Dedifferentiated amniotic fluid mesenchymal stem cell (primary cell): Measurements from ENCODE around the gene TMEM235.

Experiments
- DNase-seq: peaks from one replicate; pipeline ENCODE4 v3.0.0-alpha.2; 2016; ENCODE audit errors: extremely low spot score

TMEM235 gene

DNA sequence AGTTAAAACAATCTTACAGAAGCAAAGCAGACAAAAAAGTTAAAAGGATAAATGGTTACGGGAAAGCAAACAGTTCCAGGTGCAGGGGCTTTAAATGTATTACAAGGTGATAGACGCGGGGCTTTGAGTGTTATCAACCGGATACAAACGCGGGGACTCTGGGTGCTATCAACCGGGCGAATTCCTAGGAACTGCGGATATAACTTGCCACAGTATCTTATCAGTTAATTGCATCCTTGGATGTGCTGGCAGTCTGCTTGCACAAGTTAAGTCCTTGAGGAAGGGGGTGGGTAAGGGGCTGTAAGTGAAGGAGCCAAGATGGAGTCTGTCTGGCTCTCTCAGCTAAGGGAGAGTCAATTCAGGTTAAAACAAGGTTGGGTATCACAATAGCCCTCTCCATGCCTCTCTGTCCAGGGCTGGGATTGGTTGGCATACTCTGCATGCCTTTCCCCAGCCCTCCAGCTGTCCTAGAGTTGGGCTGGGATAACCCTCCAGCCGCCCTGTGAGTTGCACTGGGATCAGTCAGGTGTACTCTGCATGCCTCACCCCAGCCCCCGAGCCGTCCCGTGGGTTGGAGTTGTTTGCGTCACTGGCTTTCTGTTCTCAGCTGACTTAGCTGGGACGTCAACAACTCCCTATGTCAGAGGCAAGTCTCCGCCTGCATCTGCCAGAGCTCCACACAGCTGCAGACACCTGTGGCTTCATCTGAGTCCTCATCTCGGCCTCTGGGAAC, 40.9 kb downstream of the TMEM235 start:
- no peak for DNase-seq

GRCh38 chr17:78272914-78273258, 41.5 kb downstream of the TMEM235 start:
- DNase-seq: no peak

- DNase-seq: no peak
These were observed 42.4 kb downstream of the TMEM235 start for GRCh38 chr17:78273813-78274212.

DNA sequence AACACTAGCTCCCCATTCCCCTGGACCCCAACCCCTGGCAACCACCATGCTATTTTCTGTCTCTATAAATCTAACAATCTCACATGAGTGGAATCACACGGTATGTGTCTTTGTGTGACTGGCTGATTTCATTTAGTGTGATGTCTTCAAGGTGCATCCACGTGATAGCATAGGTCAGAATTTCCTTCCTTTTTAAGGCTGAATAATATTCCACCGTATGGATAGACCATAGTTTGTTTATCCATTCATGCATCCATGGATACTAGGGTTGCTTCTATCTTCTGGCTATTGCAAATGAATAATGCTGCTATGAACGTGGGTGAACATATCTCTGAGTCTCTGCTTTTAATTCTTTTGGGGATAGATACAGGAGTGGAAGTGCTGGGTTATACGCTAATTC, 43.9 kb downstream of the TMEM235 start:
- DNase-seq: no peak

- DNase-seq: no peak
These were observed 44.9 kb downstream of the TMEM235 start for GRCh38 chr17:78276098-78276887.

GRCh38 chr17:78278139-78278741, 46.8 kb downstream of the TMEM235 start:
- no peak for DNase-seq

GRCh38 chr17:78279360-78279990, 48.0 kb downstream of the TMEM235 start:
- no peak for DNase-seq

DNA sequence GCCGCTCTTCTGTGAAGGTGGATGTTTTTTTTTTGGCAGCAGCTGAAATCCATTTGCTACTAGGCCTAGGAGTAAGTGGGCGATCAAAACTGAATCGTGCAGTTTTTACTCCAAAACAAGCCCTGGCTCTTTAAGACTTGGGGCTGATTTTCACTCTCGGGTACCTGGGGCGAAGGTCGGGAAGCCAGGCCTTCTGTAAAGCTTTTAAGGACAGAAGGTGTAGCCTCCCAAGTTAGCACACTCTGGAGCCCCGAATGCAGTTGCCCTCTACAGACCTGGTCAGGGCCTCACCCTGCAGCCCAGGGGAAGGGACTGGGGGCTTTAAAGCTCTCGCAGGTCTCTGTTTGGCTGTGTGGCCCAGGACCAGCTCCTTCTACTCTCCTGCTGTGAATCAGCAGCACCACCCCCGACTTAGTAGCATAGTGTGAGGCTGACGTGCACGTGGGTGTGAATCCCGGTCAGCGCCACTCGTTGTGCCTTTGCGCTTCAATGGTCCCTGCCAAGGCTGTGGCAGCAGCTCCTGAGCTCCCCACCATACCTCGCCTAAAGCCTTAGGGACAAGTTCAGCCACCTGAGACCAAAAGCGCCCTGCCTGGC, 49.9 kb downstream of the TMEM235 start:
- DNase-seq: no peak

- no peak for DNase-seq
These were observed 52.7 kb downstream of the TMEM235 start for GRCh38 chr17:78284146-78284545.

- no peak for DNase-seq
These were observed 57.6 kb downstream of the TMEM235 start for GRCh38 chr17:78289004-78289403.

DNA sequence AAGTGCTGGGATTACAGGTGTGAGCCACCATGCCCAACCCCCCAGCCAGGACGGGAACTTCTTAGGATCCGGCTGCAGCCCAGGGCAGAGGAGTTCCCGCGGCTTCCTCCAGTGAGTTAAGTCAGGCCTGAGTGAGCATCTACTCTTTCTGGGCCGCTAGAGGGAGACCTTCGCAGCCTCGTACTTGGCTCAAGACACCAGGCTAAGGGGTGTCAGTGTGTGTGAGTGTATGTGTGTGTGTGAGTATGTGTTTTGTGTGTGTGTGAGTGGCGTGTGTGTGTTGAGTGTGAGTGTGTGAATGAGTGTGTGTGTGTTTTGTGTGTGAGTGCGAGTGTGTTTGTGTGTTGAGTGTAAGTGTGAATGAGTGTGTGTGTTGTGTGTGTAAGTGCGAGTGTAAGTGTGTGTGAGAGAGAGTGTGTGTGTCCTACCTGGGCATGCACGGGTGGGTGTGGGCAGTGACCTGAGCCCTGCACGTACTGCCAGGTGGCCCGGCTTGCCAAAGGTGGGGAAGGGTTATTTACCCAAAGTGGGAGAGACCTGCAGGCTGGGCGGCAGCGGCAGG, 58.5 kb downstream of the TMEM235 start:
- DNase-seq: peak; percentile 91
